B cell (primary cell): Measurements from ENCODE around the gene GFRAL. TPM values are rescaled to one million over a fixed set of nuclear protein-coding genes. Genes with fewer than 3 reads are reported as not detected.

ENCODE experiments used
- ATAC-seq: fragments of 200-7000 bp; cut with Tn5 transposase; one replicate; pipeline ENCODE4 v1.10.0; 2021; ENCODE audit warnings: low read depth, mild to moderate bottlenecking, moderate number of reproducible peaks, moderate library complexity
- CTCF ChIA-PET: fragments of 350-600 bp; sonication (Branson Sonifier 250); formaldehyde crosslinking; loops from one replicate; lab custom pipeline; 2021; ENCODE audit warnings: antibody characterized with exemption, inconsistent platforms; lab: Charles Lee
- POLR2A ChIA-PET: fragments of 350-600 bp; sonication (Branson Sonifier 250); formaldehyde crosslinking; loops from one replicate; lab custom pipeline; 2021; ENCODE audit warnings: antibody characterized with exemption; lab: Charles Lee
- DNase-seq: peaks from one replicate; pipeline ENCODE4 v3.0.0; 2013
- H2AFZ ChIP-seq: 2 replicates; pipeline ENCODE4 v1.6.1; 2012; ENCODE audit warnings: mild to moderate bottlenecking, low read depth, low read length; ENCODE audit not compliant: insufficient read depth, poor library complexity, severe bottlenecking
- H3K27ac ChIP-seq, 2 donors: 1 replicate in 1 of 2; 2 replicates in 1 of 2; pipeline ENCODE4 v1.5.1; 2012 to 2013; ENCODE audit warnings: low read length in 2 of 2, mild to moderate bottlenecking in 2 of 2, moderate library complexity in 1 of 2
- H3K27me3 ChIP-seq, 4 experiments: fragments of 200-600 bp in 1 of 4; sonication (generic) in 1 of 4; replicated peaks in 1 of 4; 1 replicate in 2 of 4; 2 replicates in 2 of 4; pipeline versions ENCODE4 v1.6.1 to v1.7.0; 2013 to 2016; ENCODE audit warnings: low read length in 3 of 4, mild to moderate bottlenecking in 2 of 4, mixed read lengths in 1 of 4, moderate library complexity in 1 of 4; ENCODE audit not compliant: insufficient read depth in 4 of 4, control insufficient read depth in 3 of 4; ENCODE audit errors: control extremely low read depth in 1 of 4
- H3K36me3 ChIP-seq, 2 experiments: replicated peaks in 1 of 2; 1 replicate in 1 of 2; 2 replicates in 1 of 2; pipeline versions ENCODE4 v1.6.1 to v1.7.1; 2013; ENCODE audit warnings: low read length in 1 of 2; ENCODE audit not compliant: insufficient read depth in 2 of 2, control insufficient read depth in 1 of 2; ENCODE audit errors: control extremely low read depth in 1 of 2, extremely low read depth in 1 of 2
- H3K4me1 ChIP-seq, 2 donors: fragments of 200-600 bp in 1 of 2; sonication (generic) in 1 of 2; 1 replicate in 1 of 2; 2 replicates in 1 of 2; pipeline versions ENCODE4 v1.5.1 to v1.6.1; 2013 to 2017; ENCODE audit warnings: low read length in 2 of 2; ENCODE audit not compliant: control insufficient read depth in 2 of 2, insufficient read depth in 2 of 2
- H3K4me2 ChIP-seq: replicated peaks from 2 replicates; pipeline ENCODE3; 2012; ENCODE audit warnings: mild to moderate bottlenecking, low read depth, low read length; ENCODE audit not compliant: poor library complexity, severe bottlenecking
- H3K4me3 ChIP-seq, 5 experiments: fragments of 200-600 bp in 1 of 5; sonication (generic) in 1 of 5; 1 replicate in 3 of 5; 2 replicates in 2 of 5; pipeline versions ENCODE4 v1.5.1 to v1.7.0; 2011 to 2016; ENCODE audit warnings: low read length in 4 of 5, mild to moderate bottlenecking in 4 of 5, low read depth in 2 of 5, control low read depth in 1 of 5, moderate library complexity in 1 of 5; ENCODE audit not compliant: insufficient read depth in 1 of 5; ENCODE audit errors: control extremely low read depth in 1 of 5, extremely low read depth in 1 of 5
- H3K79me2 ChIP-seq: fragments of 200-600 bp; sonication (generic); one replicate; pipeline ENCODE4 v1.6.0; 2016; ENCODE audit warnings: low read length; ENCODE audit not compliant: control insufficient read depth, insufficient read depth
- H3K9ac ChIP-seq: fragments of 200-600 bp; sonication (generic); 2 replicates; pipeline ENCODE4 v1.6.1; 2017; ENCODE audit warnings: mild to moderate bottlenecking, low read length, moderate library complexity
- H3K9me3 ChIP-seq, 3 donors: one replicate each; pipeline versions ENCODE4 v1.6.1 to v1.7.1; 2013; ENCODE audit warnings: low read length in 2 of 3; ENCODE audit not compliant: control insufficient read depth in 2 of 3, insufficient read depth in 1 of 3; ENCODE audit errors: control extremely low read depth in 1 of 3
- H4K20me1 ChIP-seq: 2 replicates; pipeline ENCODE4 v1.6.0; 2012; ENCODE audit warnings: mild to moderate bottlenecking, low read length; ENCODE audit not compliant: insufficient read depth, control insufficient read depth, poor library complexity, severe bottlenecking
- H3K27ac Mint-ChIP-seq: one replicate; pipeline ENCODE4 v1.8.0; 2021; ENCODE audit warnings: mixed read lengths
- H3K27me3 Mint-ChIP-seq: one replicate; pipeline ENCODE4 v1.8.0; 2021; ENCODE audit warnings: mixed read lengths
- H3K4me1 Mint-ChIP-seq: one replicate; pipeline ENCODE4 v1.8.0; 2021; ENCODE audit warnings: mixed read lengths
- H3K4me3 Mint-ChIP-seq: one replicate; pipeline ENCODE4 v1.8.0; 2021; ENCODE audit warnings: mixed read lengths
- H3K9me3 Mint-ChIP-seq: one replicate; pipeline ENCODE4 v1.8.0; 2022; ENCODE audit warnings: mixed read lengths; ENCODE audit not compliant: insufficient read depth
- CTCF ChIP-seq: fragments of 200-600 bp; IDR thresholded peaks from one replicate; pipeline ENCODE4 v1.8.0; 2022; ENCODE audit warnings: antibody characterized with exemption, mild to moderate bottlenecking
- EZH2 ChIP-seq: IDR thresholded peaks from 2 replicates; pipeline ENCODE4 v1.6.1; 2012; ENCODE audit warnings: borderline replicate concordance, low read depth, mild to moderate bottlenecking, moderate library complexity, low read length; ENCODE audit not compliant: insufficient read depth, poor library complexity, severe bottlenecking
- WGBS: methylation state at CpG from one replicate; pipeline ENCODE4 v1.1.5; 2013; ENCODE audit warnings: missing lambda C conversion rate; ENCODE audit not compliant: insufficient coverage; 5-methylcytosine and 5-hydroxymethylcytosine counted together
- intact Hi-C: fragments of 100-400 bp; cut with micrococcal nuclease; formaldehyde crosslinking; loops from one replicate; pipeline ENCODE4 v1.10.0; 2022
- polyA plus RNA-seq: library from polyadenylated mRNA; depleted of rRNA; stranded (reverse); fragments of >200 nt; gene quantifications from 2 replicates; pipeline ENCODE4 v1.2.3, GENCODE V29; 2012
- total RNA-seq, 2 donors: library from RNA; stranded (reverse); fragments of 120-200 nt in 1 of 2; gene quantifications; 1 replicate in 1 of 2; 2 replicates in 1 of 2; pipeline versions ENCODE4 v1.2.3 to v1.2.4, GENCODE V29; 2013 to 2022

Gene GFRAL
- total and polyA plus RNA-seq, 2 donors (not counting 1 experiment from before 2014, with no cell fraction given), result not detected

DNA sequence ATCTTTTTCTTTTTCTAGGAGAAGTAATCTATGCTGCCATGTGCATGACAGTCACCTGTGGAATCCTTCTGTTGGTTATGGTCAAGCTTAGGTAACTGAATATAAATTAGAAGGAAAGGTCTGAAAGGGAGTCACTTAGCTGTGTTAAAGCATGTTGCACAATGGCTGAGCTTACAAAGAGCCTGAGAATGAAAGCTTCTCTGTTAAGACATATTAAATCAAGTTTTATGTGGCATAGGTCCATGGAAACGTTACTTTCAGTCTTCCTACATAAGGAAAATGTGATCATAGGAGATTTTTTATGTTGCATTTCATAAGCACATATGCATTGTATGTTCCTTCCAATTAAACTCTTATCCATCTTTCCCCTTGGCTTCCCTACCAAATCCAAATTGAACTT lies 72.1 kb downstream of the GFRAL start:
- no peak overlapping the region for H2AFZ ChIP-seq
- no peaks in the 10 kb centered on the region for H3K9me3 ChIP-seq
- H3K36me3 ChIP-seq, result no peaks in the 10 kb centered on the region
- H3K4me2 ChIP-seq, result no peak overlapping the region
- TF ChIP-seq CTCF (no peak), EZH2 (no peak)
- ChIA-PET CTCF (no interaction called here), POLR2A (no interaction called here)
- WGBS, result no CpG with 5 or more reads among the region's 1 CpG
- H3K27ac ChIP-seq, result no peak overlapping the region
- no peak overlapping the region for H3K9ac ChIP-seq
- no peaks in the 10 kb centered on the region for H3K27me3 ChIP-seq
- no peak overlapping the region for H3K4me3 Mint-ChIP-seq
- H3K9me3 Mint-ChIP-seq, result no peaks in the 10 kb centered on the region
- no peaks in the 10 kb centered on the region for H3K79me2 ChIP-seq
- no peak overlapping the region for H3K27ac Mint-ChIP-seq
- DNase-seq, result no peak
- H3K4me1 Mint-ChIP-seq, result no peaks in the 10 kb centered on the region
- H4K20me1 ChIP-seq, result no peaks in the 10 kb centered on the region
- H3K27me3 Mint-ChIP-seq, result no peaks in the 10 kb centered on the region
- no peak overlapping the region for H3K4me3 ChIP-seq
- ATAC-seq, result no peak
- H3K4me1 ChIP-seq, result no peaks in the 10 kb centered on the region
- intact Hi-C loops, result no loop called here

GRCh38 chr6:55405474-55406235 lies 78.4 kb downstream of the GFRAL start:
- intact Hi-C loops, result no loop called here
- Histone ChIP-seq H2AFZ (no peak overlapping the region), H3K9ac (no peak overlapping the region), H3K4me1 (no peaks in the 10 kb centered on the region), H4K20me1 (no peaks in the 10 kb centered on the region), H3K36me3 (no peaks in the 10 kb centered on the region), H3K27ac (no peak overlapping the region), H3K79me2 (no peaks in the 10 kb centered on the region), H3K27me3 (no peaks in the 10 kb centered on the region), H3K4me3 (no peak overlapping the region), H3K4me2 (no peak overlapping the region), H3K9me3 (peaks cover 0 to 8% (median 0%) of the 10 kb centered on the region in 3 donors)
- no peak for DNase-seq
- no peaks in the 10 kb centered on the region for H3K27me3 Mint-ChIP-seq
- WGBS, result 78% methylated on average over 7 of the region's 7 CpGs
- peaks cover 2% of the 10 kb centered on the region for H3K9me3 Mint-ChIP-seq
- TF ChIP-seq EZH2 (no peak), CTCF (no peak)
- no peak for ATAC-seq
- CTCF ChIA-PET, result no interaction called here
- POLR2A ChIA-PET, result no interaction called here
- H3K27ac Mint-ChIP-seq, result no peak overlapping the region
- no peaks in the 10 kb centered on the region for H3K4me1 Mint-ChIP-seq
- H3K4me3 Mint-ChIP-seq, result no peak overlapping the region
